Gastrocnemius medialis (tissue), 4 donors: ENCODE measurements around the gene PTPRN2. TPM values are rescaled to one million over a fixed set of nuclear protein-coding genes. Genes with fewer than 3 reads are reported as not detected.

Experiments
- ATAC-seq, 2 donors: fragments of 150-250 bp; one replicate each; pipeline ENCODE4 v1.9.1; 2016
- DNase-seq, 2 donors: peaks; one replicate each; pipeline ENCODE4 v3.0.0-alpha.2; 2019
- H3K27ac ChIP-seq, 4 donors: fragments of 200-600 bp; sonication (generic); 1 replicate in 1 of 4; 2 replicates in 3 of 4; pipeline ENCODE4 v1.5.1; 2016 to 2018; ENCODE audit warnings: mild to moderate bottlenecking in 2 of 4, moderate library complexity in 1 of 4
- H3K27me3 ChIP-seq, 3 donors: fragments of 200-600 bp; sonication (generic) in 2 of 3; 1 replicate in 1 of 3; 2 replicates in 2 of 3; pipeline versions ENCODE4 v1.5.1 to v1.6.0; 2016 to 2019; ENCODE audit warnings: mild to moderate bottlenecking in 1 of 3, moderate library complexity in 1 of 3
- H3K36me3 ChIP-seq, 2 donors: fragments of 200-600 bp; sonication (generic) in 1 of 2; one replicate each; pipeline ENCODE4 v1.5.1; 2017 to 2018
- H3K4me1 ChIP-seq, 2 donors: fragments of 200-600 bp; sonication (generic) in 1 of 2; one replicate each; pipeline ENCODE4 v1.5.1; 2016 to 2017; ENCODE audit warnings: mild to moderate bottlenecking in 2 of 2
- H3K4me3 ChIP-seq, 4 donors: fragments of 200-600 bp; sonication (generic) in 3 of 4; 1 replicate in 1 of 4; 2 replicates in 3 of 4; pipeline ENCODE4 v1.5.1; 2016 to 2019; ENCODE audit warnings: mild to moderate bottlenecking in 2 of 4
- H3K9me3 ChIP-seq, 3 donors: fragments of 200-600 bp; sonication (generic) in 2 of 3; 1 replicate in 1 of 3; 2 replicates in 2 of 3; pipeline ENCODE4 v1.5.1; 2016 to 2019
- POLR2A ChIP-seq, 2 donors: fragments of 450-650 bp; IDR thresholded peaks; one replicate each; pipeline ENCODE4 v1.6.1; 2017; ENCODE audit warnings: antibody characterized with exemption in 2 of 2, mild to moderate bottlenecking in 2 of 2, moderate library complexity in 2 of 2
- in situ Hi-C, 4 donors: fragments of 200-750 bp; cut with MboI; loops; one replicate each; pipeline versions ENCODE4 v1.15.0 to v1.8.0; 2017; ENCODE audit warnings: low sequenced_read_pairs in 4 of 4
- intact Hi-C: fragments of 100-400 bp; cut with DNase I; formaldehyde crosslinking; loops from one replicate; pipeline ENCODE4 v1.15.1; 2023; ENCODE audit warnings: low total_unique reads
- total RNA-seq, 4 donors: library from RNA; depleted of rRNA; stranded (reverse); fragments of >200 nt; gene quantifications; one replicate each; pipeline versions ENCODE4 v1.1.0 to v1.2.3, GENCODE V29; 2016
- TF ChIP-seq, protein P1 (sequence below), 5 experiments: fragments of 450-650 bp in 3 of 5; fragments of 200-600 bp in 2 of 5; sonication (generic) in 2 of 5; IDR thresholded peaks in 4 of 5; conservative IDR thresholded peaks in 1 of 5; 1 replicate in 4 of 5; 2 replicates in 1 of 5; pipeline ENCODE4 v1.5.1; 2016 to 2019; ENCODE audit warnings: antibody characterized with exemption in 5 of 5, mild to moderate bottlenecking in 3 of 5, moderate library complexity in 3 of 5

The PTPRN2 gene
- total RNA-seq, 4 donors from 2014 or later, result 0.66 to 0.85 (median 0.81) TPM

DNA sequence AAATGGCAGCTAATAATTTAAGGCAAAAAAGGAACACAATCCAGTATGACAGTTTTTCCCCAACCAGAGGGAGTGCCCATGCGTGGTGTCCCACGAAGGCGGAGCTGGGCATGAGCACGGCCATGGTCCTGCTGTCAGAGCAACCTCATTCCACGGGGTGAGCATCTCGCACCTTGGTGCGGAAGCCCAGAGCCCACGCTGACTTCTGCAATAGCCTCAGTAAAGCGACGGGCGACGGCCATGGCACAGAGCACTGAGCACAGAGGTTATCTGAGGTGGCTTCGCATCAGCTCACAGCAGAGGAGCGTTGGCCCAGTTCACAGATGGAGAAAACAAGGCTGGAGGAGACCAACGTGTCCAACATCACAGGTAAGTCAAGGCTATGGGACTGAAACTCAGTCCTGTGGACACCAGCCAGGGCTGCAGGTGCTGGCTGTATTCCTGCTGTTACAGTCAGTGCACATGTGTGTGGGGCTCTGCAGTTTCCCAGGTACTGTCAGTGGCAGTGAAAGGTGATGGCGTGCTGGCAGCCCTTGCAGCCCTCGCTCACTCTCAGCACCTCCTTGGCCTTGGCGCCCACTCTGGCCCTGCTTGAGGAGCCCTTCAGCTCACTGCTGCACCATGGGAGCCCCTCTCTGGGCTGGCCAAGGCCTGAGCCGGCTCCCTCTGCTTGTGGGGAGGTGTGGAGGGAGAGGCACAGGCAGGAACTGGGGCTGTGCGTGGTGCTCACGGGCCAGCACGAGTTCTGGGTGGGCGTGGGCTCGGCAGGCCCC, 525.6 kb downstream of the PTPRN2 start:
- H3K36me3 ChIP-seq, result no peaks in the 10 kb centered on the region
- H3K27ac ChIP-seq, result no peak overlapping the region
- no peak overlapping the region for H3K4me3 ChIP-seq
- no peaks in the 10 kb centered on the region for H3K9me3 ChIP-seq
- H3K4me1 ChIP-seq, result no peaks in the 10 kb centered on the region
- in situ Hi-C loops, result no loop called here
- TF ChIP-seq POLR2A (IDR thresholded peaks at IDR 0.05), result no peak
- TF ChIP-seq, protein P1, sequence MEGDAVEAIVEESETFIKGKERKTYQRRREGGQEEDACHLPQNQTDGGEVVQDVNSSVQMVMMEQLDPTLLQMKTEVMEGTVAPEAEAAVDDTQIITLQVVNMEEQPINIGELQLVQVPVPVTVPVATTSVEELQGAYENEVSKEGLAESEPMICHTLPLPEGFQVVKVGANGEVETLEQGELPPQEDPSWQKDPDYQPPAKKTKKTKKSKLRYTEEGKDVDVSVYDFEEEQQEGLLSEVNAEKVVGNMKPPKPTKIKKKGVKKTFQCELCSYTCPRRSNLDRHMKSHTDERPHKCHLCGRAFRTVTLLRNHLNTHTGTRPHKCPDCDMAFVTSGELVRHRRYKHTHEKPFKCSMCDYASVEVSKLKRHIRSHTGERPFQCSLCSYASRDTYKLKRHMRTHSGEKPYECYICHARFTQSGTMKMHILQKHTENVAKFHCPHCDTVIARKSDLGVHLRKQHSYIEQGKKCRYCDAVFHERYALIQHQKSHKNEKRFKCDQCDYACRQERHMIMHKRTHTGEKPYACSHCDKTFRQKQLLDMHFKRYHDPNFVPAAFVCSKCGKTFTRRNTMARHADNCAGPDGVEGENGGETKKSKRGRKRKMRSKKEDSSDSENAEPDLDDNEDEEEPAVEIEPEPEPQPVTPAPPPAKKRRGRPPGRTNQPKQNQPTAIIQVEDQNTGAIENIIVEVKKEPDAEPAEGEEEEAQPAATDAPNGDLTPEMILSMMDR (IDR thresholded peaks at IDR 0.05 in 4 of 5, conservative IDR thresholded peaks at IDR 0.05 in 1 of 5), result no peak
- H3K27me3 ChIP-seq, result no peaks in the 10 kb centered on the region
- DNase-seq (no peak), ATAC-seq (no peak)
- intact Hi-C loops, result no loop called here

DNA sequence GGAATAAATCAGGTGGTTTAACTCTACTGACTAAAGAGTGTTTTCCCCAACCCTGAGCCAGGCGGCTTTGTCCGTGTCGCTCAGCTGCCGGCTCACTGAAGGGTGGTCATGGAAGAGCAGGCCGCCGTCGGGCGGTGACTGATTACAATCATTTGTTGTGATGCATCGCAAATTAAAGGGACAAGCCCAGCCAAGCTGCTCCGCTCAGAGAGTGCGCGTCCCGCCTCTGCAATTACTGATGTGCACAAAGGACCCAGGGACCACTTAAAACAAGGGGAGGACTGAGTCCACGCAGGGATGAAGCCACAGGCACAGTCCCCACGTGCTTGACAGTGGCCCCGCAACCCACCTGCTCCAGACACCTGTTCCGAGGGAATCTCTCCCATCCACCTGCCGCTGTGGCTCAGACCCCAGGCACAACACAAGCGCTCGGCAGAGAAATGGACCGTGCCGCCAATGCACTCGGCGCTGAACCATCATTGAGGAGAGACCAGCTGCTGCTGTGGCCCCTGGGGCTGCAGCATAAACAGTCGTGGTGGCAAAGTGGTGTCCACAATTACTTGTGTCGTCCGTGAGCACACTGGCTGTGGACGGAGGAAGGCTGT, 526.5 kb downstream of the PTPRN2 start:
- Histone ChIP-seq H3K4me1 (no peaks in the 10 kb centered on the region), H3K36me3 (no peaks in the 10 kb centered on the region), H3K27ac (no peak overlapping the region), H3K4me3 (no peak overlapping the region), H3K9me3 (no peaks in the 10 kb centered on the region), H3K27me3 (no peaks in the 10 kb centered on the region)
- no peak for TF ChIP-seq POLR2A (IDR thresholded peaks at IDR 0.05)
- TF ChIP-seq, protein P1 (IDR thresholded peaks at IDR 0.05 in 4 of 5, conservative IDR thresholded peaks at IDR 0.05 in 1 of 5), result no peak
- intact Hi-C loops (no loop called here), in situ Hi-C loops (no loop called here)
- no peak for ATAC-seq
- no peak for DNase-seq

DNA sequence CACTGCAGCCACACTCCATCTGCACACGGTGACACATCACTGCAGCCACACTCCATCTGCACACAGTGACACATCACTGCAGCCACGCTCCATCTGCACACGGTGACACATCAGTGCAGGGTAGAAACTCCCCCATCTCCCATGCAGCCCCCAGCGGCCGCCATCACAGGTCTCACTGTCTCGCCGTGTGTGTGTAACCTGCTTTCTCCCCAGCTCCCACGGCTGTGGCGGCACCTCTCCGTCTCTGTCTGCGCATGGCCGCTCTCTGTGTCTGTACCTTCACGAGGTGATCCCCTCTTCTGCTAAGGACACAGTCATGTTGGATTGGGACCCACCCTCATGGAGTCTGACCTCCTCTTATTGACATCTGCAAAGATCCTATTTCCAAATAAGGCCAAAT, 527.4 kb downstream of the PTPRN2 start:
- Histone ChIP-seq H3K36me3 (no peaks in the 10 kb centered on the region), H3K4me1 (no peaks in the 10 kb centered on the region), H3K4me3 (no peak overlapping the region), H3K27me3 (no peaks in the 10 kb centered on the region), H3K9me3 (no peaks in the 10 kb centered on the region), H3K27ac (no peak overlapping the region)
- ATAC-seq (no peak), DNase-seq (no peak)
- in situ Hi-C loops (no loop called here), intact Hi-C loops (no loop called here)
- TF ChIP-seq, protein P1 (IDR thresholded peaks at IDR 0.05 in 4 of 5, conservative IDR thresholded peaks at IDR 0.05 in 1 of 5), result no peak
- no peak for TF ChIP-seq POLR2A (IDR thresholded peaks at IDR 0.05)

DNA sequence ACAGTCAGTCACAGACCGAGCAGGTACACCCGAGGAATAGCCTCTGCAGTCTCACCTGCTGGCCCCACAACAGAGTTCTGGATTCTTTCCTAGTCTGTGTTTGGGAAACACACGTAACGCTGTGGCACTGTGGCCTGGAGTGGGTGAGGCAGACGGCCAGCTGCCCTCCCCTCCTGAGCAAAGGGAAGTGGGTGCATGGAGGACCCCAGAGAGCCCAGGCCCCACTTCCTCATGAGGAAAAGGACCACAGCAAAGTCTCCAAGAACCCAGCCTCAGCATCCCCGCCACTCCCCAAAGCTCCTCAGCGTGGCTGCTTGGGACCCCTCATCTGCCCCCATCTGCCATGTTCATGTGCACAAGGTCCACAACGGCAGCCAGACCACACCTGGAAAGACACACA, 530.2 kb downstream of the PTPRN2 start:
- Histone ChIP-seq H3K4me3 (no peak overlapping the region), H3K27ac (no peak overlapping the region), H3K36me3 (no peaks in the 10 kb centered on the region), H3K27me3 (no peaks in the 10 kb centered on the region), H3K9me3 (no peaks in the 10 kb centered on the region), H3K4me1 (no peaks in the 10 kb centered on the region)
- ATAC-seq (no peak), DNase-seq (no peak)
- TF ChIP-seq, protein P1 (IDR thresholded peaks at IDR 0.05 in 4 of 5, conservative IDR thresholded peaks at IDR 0.05 in 1 of 5), result no peak
- no peak for TF ChIP-seq POLR2A (IDR thresholded peaks at IDR 0.05)
- intact Hi-C loops, result no loop called here
- in situ Hi-C loops, result no loop called here
